GM20000 (cell line): ENCODE data around the gene FBXL4.

Experiments used
- DNase-seq: peaks from one replicate; pipeline ENCODE4 v3.0.0; 2012; ENCODE audit warnings: low spot score
- CTCF ChIP-seq: IDR thresholded peaks from 2 replicates; pipeline ENCODE4 v1.5.1; 2012; ENCODE audit warnings: mild to moderate bottlenecking, control low read depth; ENCODE audit errors: extremely low read depth, missing control alignments

The FBXL4 gene

DNA sequence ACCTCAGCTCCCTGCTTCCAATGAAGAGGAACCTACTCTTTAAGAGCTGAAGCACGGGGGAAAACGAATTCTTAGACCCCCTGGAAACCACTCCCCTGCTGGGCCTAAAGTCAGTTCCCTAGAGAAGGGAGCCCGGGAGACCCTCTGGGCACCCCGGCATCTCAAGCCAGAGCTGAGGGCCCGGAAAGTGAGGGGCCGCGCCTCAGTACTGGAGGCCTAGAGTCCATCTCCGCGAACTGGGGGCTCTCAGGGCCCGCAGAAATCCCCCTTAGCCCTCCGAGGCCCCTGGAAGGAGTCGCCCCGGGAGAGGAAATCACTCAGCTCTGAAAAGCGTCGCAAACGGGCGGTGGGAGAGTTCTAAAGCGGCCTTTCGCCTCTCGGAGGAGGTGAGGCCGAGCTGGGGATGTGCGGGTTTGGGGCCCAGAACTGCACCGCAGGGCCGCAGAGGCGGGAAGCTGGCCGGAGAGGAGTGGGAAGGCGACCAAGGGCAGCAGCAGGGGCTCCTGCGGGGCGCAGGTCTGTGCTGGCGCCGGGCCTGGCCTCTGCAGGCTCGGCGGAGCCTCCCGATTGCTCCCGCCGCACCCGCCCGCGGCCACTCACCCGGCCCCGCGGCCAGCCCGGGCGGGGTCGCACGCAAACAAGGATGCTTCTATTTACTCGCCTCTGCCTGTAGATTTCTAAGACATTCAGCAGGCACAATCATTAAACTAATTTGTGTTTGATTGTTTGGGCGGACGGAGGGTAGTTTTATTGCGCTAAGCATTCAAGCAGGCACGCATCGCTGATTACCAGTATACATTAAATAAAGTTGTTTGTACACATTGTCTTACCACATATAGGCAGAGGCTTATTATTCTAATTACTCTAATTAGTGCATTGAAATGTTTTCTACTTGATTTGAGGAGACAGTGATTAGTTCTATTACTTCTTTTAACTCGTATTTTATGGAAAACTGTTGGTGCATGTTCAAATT lies 104.2 kb downstream of the FBXL4 start:
- DNase-seq = no peak
- no peak for TF ChIP-seq CTCF

DNA sequence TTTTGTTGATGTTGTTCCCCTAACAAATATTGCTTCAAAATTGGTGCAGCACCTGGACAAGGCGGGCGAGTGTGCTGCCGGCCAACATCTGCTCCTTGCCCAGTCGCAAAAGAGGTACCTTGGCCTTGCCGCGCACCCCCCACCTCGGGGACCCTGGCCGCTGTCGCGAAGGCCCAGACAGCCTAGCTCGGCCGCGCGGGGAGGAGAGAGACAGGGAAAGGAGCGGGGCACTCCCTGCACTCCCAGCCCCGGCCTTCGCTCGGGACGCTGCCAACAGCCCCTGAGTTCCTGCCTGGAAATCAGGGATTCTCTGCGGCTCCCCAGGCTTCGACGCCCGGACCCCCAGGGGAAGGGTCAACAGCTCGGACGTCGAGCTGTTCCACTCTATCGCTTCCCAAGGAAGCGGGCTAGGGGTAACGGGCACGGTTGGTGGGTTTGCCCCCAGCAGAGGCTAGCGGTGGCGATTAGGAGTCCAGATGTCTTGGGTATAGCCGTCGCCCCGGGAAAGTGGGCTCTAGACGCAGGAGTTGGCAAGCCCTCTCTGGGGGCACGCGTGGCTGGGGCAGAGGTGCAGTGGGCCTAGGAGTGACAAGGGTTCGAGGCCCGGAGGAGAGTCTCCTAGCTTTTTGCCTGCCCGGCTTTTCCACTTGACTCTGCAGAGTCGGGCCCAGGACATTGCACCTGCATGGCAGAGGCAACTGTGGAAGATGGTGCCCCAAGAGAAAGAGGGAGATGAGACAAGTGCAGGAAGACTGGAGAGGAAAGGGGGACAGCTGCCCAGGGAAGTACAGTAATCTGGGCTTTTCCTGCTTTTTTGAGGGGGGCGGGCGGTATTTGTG lies 105.2 kb downstream of the FBXL4 start:
- DNase-seq = no peak
- no peak for TF ChIP-seq CTCF

- DNase-seq = no peak
- TF ChIP-seq CTCF = no peak
Measured at GRCh38 chr6:98841621-98842341, 106.0 kb downstream of the FBXL4 start.

GRCh38 chr6:98840996-98841513 lies 106.7 kb downstream of the FBXL4 start:
- TF ChIP-seq CTCF = no peak
- no peak for DNase-seq

- no peak for DNase-seq
Measured at GRCh38 chr6:98840385-98840784, 107.4 kb downstream of the FBXL4 start.

DNA sequence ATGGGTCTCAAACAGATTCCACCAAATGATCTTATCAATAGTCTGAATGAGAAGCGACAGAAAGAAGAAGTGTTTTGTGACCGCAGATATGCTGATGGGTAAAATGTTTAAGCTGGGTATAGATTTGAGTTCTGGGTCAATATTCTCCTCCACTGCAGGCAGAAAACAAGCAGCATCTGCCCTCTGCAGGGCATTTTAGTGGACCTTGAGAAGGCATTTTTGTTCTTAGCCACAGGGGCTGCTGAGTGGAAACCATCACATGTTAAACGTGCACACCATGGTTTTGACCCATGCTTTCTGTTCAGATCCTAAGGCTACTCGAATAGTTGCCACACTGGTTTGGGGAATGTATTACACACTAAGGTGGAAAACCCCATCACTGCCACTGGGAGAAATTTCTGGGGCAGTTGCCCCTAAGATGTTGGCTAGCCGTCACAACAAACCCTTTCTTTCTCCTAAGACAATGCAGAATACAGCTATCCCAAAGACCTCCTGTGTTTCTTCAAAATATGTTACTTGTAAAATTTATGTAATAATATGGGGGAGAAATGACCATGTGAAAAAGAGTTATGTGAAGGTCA lies 107.9 kb downstream of the FBXL4 start:
- DNase-seq = no peak
- no peak for TF ChIP-seq CTCF

More at GRCh38 chr6:98840385-98840784, 107.4 kb downstream of the FBXL4 start:
- no peak for TF ChIP-seq CTCF
